SW 1271 (cell line): ENCODE results near the gene ZDBF2.
A peak's percentile ranks its signal among the peaks of the same experiment; 100 is the strongest.
"Not testable (repeated sequence)": the region's sequence is repeated elsewhere in the genome, so short reads cannot be mapped to it uniquely, and the experiment has no call there.

Experiments
- DNase-seq, 2 experiments: peaks; one replicate each; lab custom pipeline; 2025; lab: John Stamatoyannopoulos, UW

ZDBF2 gene

GRCh38 chr2:206274434-206275311 is at the start of gene ZDBF2:
Gene ZDBF2 (plus strand): TSS chr2:206274663. CDS start chr2:206281850, 7,187 bp downstream.
- peak; percentile 42 to 61 for DNase-seq

GRCh38 chr2:206225435-206226232 is 48.8 kb upstream of the ZDBF2 start:
- no peak for DNase-seq

- DNase-seq = not testable (repeated sequence)
These were observed 45.8 kb upstream of the ZDBF2 start for GRCh38 chr2:206228636-206229035.

- no peak for DNase-seq
These were observed 44.8 kb upstream of the ZDBF2 start for GRCh38 chr2:206229642-206230041.

GRCh38 chr2:206230060-206230762 is 44.3 kb upstream of the ZDBF2 start:
- no peak for DNase-seq

GRCh38 chr2:206231669-206232286 is 42.7 kb upstream of the ZDBF2 start:
- DNase-seq = no peak

- no peak for DNase-seq
These were observed 42.0 kb upstream of the ZDBF2 start for GRCh38 chr2:206232287-206233035.

- DNase-seq = no peak
These were observed 35.3 kb upstream of the ZDBF2 start for GRCh38 chr2:206239157-206239556.

GRCh38 chr2:206240327-206240726 is 34.1 kb upstream of the ZDBF2 start:
- DNase-seq = no peak

GRCh38 chr2:206241736-206242135 is 32.7 kb upstream of the ZDBF2 start:
- DNase-seq = no peak

GRCh38 chr2:206245265-206245672 is 29.2 kb upstream of the ZDBF2 start:
- DNase-seq = no peak

- no peak for DNase-seq
These were observed 24.2 kb upstream of the ZDBF2 start for GRCh38 chr2:206250041-206250897.

GRCh38 chr2:206253125-206253776 is 21.2 kb upstream of the ZDBF2 start:
- no peak for DNase-seq

GRCh38 chr2:206253777-206254166 is 20.7 kb upstream of the ZDBF2 start:
- DNase-seq = no peak

- no peak for DNase-seq
These were observed 19.5 kb upstream of the ZDBF2 start for GRCh38 chr2:206255003-206255402.

GRCh38 chr2:206256706-206257205 is 17.7 kb upstream of the ZDBF2 start:
- no peak for DNase-seq

- no peak for DNase-seq
These were observed 17.1 kb upstream of the ZDBF2 start for GRCh38 chr2:206257350-206257749.

- no peak for DNase-seq
These were observed 16.6 kb upstream of the ZDBF2 start for GRCh38 chr2:206257861-206258260.

GRCh38 chr2:206258615-206259014 is 15.8 kb upstream of the ZDBF2 start:
- DNase-seq = not testable (repeated sequence)
